ENCODE results near the gene ADPRM.

Gene ADPRM

DNA sequence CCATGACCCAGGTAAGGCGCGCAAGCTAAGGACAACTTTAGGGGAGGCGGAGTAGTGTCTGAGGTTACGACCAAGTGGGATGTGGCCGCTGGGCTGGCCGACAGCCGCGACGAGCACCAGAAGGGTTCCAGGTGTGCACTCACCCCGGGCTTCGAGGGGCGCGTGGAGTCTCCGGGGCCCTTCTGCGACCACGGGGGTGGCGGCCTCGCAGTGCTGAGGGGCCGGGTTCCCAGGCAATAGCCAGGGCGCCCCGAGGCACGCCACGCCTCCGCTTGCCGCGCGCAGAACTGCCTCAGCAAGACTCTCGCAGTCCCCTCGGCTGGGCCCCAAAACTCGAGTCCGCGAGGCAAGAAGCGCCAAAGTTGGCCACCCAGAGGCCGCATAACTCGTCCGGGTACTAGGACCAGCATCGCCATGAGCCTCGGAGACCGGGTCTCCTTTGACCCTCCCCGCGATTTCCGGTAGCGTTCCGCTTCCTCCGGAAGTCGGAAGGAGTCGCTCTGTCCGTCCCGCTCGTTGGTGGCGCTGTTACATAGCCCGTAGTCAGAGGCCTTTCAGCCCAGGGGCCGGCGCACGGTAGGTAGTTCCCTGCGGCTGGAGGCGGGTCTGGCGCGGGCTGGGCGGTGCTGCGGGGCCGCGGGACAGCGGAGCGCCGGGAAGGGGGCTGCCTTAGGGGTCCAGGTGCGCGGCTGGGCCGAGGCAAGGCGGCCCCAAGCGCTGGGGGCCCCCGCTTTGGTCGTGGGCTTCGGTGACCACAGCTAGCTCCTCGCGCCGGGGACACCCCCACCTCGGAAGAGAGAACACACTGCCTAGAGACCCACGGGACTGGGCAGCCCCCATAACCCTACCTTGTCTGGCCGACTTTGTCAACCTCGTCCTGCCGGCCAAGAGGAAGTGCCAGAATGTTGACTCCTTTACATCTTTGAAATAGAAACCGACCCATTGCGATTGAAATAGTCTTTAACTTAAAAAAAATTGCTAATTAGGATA, at the start of gene ADPRM, which contains the start of gene SCO1 (continued):
- TF ChIP-seq, protein P1, sequence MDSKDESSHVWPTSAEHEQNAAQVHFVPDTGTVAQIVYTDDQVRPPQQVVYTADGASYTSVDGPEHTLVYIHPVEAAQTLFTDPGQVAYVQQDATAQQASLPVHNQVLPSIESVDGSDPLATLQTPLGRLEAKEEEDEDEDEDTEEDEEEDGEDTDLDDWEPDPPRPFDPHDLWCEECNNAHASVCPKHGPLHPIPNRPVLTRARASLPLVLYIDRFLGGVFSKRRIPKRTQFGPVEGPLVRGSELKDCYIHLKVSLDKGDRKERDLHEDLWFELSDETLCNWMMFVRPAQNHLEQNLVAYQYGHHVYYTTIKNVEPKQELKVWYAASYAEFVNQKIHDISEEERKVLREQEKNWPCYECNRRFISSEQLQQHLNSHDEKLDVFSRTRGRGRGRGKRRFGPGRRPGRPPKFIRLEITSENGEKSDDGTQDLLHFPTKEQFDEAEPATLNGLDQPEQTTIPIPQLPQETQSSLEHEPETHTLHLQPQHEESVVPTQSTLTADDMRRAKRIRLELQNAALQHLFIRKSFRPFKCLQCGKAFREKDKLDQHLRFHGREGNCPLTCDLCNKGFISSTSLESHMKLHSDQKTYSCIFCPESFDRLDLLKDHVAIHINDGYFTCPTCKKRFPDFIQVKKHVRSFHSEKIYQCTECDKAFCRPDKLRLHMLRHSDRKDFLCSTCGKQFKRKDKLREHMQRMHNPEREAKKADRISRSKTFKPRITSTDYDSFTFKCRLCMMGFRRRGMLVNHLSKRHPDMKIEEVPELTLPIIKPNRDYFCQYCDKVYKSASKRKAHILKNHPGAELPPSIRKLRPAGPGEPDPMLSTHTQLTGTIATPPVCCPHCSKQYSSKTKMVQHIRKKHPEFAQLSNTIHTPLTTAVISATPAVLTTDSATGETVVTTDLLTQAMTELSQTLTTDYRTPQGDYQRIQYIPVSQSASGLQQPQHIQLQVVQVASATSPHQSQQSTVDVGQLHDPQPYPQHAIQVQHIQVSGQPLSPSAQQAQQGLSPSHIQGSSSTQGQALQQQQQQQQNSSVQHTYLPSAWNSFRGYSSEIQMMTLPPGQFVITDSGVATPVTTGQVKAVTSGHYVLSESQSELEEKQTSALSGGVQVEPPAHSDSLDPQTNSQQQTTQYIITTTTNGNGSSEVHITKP (tag by site-specific recombination; IDR thresholded peaks at IDR 0.05): peak; percentile 97
- TF ChIP-seq ZNF707 (tag by site-specific recombination; IDR thresholded peaks at IDR 0.05) (no peak), GLI4 (tag by site-specific recombination; IDR thresholded peaks at IDR 0.05) (no peak), KLF8 (tag by site-specific recombination; IDR thresholded peaks at IDR 0.05) (0 out of 2 replicates have a peak, but pooled peaks have one; percentile 41), ZNF76 (tag by site-specific recombination; IDR thresholded peaks at IDR 0.05; ENCODE audit: borderline replicate concordance, low read depth) (peak; percentile 73), ZEB2 (tag by site-specific recombination; IDR thresholded peaks at IDR 0.05) (peak; percentile 85), SP2 (tag by site-specific recombination; IDR thresholded peaks at IDR 0.05) (peak; percentile 97), ZNF274 (IDR thresholded peaks at IDR 0.05; ENCODE audit: low read length) (no peak), ZNF274 (tag by site-specific recombination; IDR thresholded peaks at IDR 0.05; ENCODE audit: borderline replicate concordance) (no peak), ZBTB17 (tag by site-specific recombination; IDR thresholded peaks at IDR 0.05) (0 out of 2 replicates have a peak, but pooled peaks have one; percentile 10)

DNA sequence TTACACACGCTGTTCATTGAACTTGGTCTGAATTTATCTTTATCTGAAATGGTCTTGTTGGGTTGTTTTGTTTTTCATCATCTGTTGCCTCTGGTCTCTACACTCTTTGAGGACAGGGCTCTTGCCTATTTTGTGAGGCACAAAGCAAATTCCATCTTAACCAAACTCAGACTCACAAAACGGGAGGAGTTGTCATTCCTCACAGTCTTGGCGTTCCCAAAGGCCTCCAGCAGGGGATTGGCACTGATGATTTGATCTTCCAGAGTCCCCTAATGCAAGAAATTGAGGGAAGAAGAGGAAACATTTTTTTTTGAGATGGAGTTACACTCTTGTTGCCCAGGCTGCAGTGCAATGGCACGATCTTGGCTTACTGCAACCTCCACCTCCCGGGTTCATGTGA, 49.0 kb upstream of the ADPRM start:
- ChIA-PET POLR2A (no interaction called here), CTCF (interaction anchor here (0.6 to 10.2 kb wide), 5 partner anchors 15 to 353 kb away, joined by 3 to 135 read pairs (median 3); no protein-coding TSS in a partner anchor)
- TF ChIP-seq ZNF596 (tag by site-specific recombination; IDR thresholded peaks at IDR 0.05) (no peak), SALL2 (tag by site-specific recombination; IDR thresholded peaks at IDR 0.05; ENCODE audit: borderline replicate concordance) (no peak), ZNF621 (tag by site-specific recombination; IDR thresholded peaks at IDR 0.05) (no peak), KLF1 (tag by site-specific recombination; IDR thresholded peaks at IDR 0.05) (no peak), ZSCAN16 (tag by site-specific recombination; IDR thresholded peaks at IDR 0.05) (no peak), ZNF501 (tag by site-specific recombination; IDR thresholded peaks at IDR 0.05) (no peak), ZNF530 (tag by site-specific recombination; IDR thresholded peaks at IDR 0.05; ENCODE audit: low read depth) (no peak), TRIM28 (IDR thresholded peaks at IDR 0.05; ENCODE audit: borderline replicate concordance, low read length) (no peak), ZNF19 (tag by site-specific recombination; IDR thresholded peaks at IDR 0.05; ENCODE audit: low read depth) (no peak), KLF9 (tag by site-specific recombination; IDR thresholded peaks at IDR 0.05; ENCODE audit: low read depth) (no peak), ZNF266 (tag by site-specific recombination; IDR thresholded peaks at IDR 0.05; ENCODE audit: low read depth) (no peak), ZNF585B (tag by site-specific recombination; IDR thresholded peaks at IDR 0.05) (no peak), ZNF776 (tag by site-specific recombination; IDR thresholded peaks at IDR 0.05; ENCODE audit: borderline replicate concordance) (no peak), ZNF433 (tag by site-specific recombination; IDR thresholded peaks at IDR 0.05; ENCODE audit: low read depth) (no peak), ZNF768 (tag by site-specific recombination; IDR thresholded peaks at IDR 0.05) (no peak), KLF8 (tag by site-specific recombination; IDR thresholded peaks at IDR 0.05) (no peak)
- TF ChIP-seq, protein P2, sequence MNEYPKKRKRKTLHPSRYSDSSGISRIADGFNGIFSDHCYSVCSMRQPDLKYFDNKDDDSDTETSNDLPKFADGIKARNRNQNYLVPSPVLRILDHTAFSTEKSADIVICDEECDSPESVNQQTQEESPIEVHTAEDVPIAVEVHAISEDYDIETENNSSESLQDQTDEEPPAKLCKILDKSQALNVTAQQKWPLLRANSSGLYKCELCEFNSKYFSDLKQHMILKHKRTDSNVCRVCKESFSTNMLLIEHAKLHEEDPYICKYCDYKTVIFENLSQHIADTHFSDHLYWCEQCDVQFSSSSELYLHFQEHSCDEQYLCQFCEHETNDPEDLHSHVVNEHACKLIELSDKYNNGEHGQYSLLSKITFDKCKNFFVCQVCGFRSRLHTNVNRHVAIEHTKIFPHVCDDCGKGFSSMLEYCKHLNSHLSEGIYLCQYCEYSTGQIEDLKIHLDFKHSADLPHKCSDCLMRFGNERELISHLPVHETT (tag by site-specific recombination; IDR thresholded peaks at IDR 0.05): no peak
- TF ChIP-seq, protein P3, sequence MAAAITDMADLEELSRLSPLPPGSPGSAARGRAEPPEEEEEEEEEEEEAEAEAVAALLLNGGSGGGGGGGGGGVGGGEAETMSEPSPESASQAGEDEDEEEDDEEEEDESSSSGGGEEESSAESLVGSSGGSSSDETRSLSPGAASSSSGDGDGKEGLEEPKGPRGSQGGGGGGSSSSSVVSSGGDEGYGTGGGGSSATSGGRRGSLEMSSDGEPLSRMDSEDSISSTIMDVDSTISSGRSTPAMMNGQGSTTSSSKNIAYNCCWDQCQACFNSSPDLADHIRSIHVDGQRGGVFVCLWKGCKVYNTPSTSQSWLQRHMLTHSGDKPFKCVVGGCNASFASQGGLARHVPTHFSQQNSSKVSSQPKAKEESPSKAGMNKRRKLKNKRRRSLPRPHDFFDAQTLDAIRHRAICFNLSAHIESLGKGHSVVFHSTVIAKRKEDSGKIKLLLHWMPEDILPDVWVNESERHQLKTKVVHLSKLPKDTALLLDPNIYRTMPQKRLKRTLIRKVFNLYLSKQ (tag by site-specific recombination; IDR thresholded peaks at IDR 0.05; ENCODE audit: borderline replicate concordance): no peak

More for the DNA sequence above, 49.0 kb upstream of the ADPRM start:
- H3K27ac ChIP-seq (ENCODE audit: extremely low read depth, low read depth, low read length): no peak overlapping the region
- peaks cover 0 to 13% of the 10 kb centered on the region in 2 experiments; a peak in 2 of 3 replicates for H3K36me3 ChIP-seq (ENCODE audit: control insufficient read depth in 2 of 2, insufficient read depth in 1 of 2, low read length in 2 of 2)
- H3K4me3 ChIP-seq (ENCODE audit: low read depth, low read length): no peak overlapping the region
- H3K4me1 ChIP-seq (ENCODE audit: control insufficient read depth, insufficient read depth, low read length): no peaks in the 10 kb centered on the region
- H3K9me3 ChIP-seq (ENCODE audit: control insufficient read depth, insufficient read depth, low read depth, low read length): no peaks in the 10 kb centered on the region

All from HEK293 (cell line).